Bronchial epithelial cell (primary cell): ENCODE results near the gene BICDL1. TPM values are rescaled to one million over a fixed set of nuclear protein-coding genes. Genes with fewer than 3 reads are reported as not detected.

Experiments
- DNase-seq: peaks from one replicate; pipeline ENCODE4 v3.0.0-alpha.2; 2010; ENCODE audit warnings: low read depth
- FAIRE-seq: peaks from 2 replicates; lab custom pipeline; 2011; peaks lifted over from hg19 to GRCh38; lab: Jason Lieb, UNC
- H3K27me3 ChIP-seq: 2 replicates; pipeline ENCODE4 v1.5.1; 2011; ENCODE audit warnings: low read length; ENCODE audit not compliant: control insufficient read depth, insufficient read depth
- H3K36me3 ChIP-seq: 2 replicates; pipeline ENCODE4 v1.5.1; 2011; ENCODE audit warnings: low read length; ENCODE audit not compliant: control insufficient read depth, insufficient read depth
- H3K4me3 ChIP-seq: 2 replicates; pipeline ENCODE4 v1.5.1; 2011; ENCODE audit warnings: mild to moderate bottlenecking, low read depth, low read length, control low read depth
- total RNA-seq: library from RNA; depleted of rRNA; stranded (reverse); fragments of >200 nt; gene quantifications from 2 replicates; pipeline ENCODE4 v1.2.1, GENCODE V29; 2014
- TF ChIP-seq, protein P1 (sequence below): IDR thresholded peaks from 2 replicates; pipeline ENCODE4 v1.5.1; 2011; ENCODE audit warnings: mild to moderate bottlenecking, moderate library complexity, low read length, control low read depth, inconsistent platforms; ENCODE audit not compliant: insufficient read depth, severe bottlenecking

The BICDL1 gene
- total RNA-seq, 1 donor from 2014 or later = 10.8 TPM

DNA sequence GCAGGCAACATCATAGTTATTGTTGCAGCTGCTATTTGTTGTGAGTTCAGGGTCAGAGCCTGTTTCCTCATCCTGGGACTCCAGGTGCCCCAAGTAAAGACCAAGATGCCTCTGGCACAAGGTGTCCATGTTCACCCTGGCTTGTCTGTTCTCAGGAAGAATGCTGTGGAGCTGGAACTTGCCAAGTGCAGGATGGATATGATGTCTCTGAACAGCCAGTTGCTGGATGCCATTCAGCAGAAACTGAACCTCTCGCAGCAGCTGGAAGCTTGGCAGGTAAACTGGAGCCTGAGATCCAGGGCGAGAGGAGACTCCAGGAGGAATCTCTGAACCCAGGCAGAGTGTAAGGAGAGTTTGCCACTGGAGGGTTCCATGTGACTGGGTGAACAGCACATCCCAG lies 100.8 kb downstream of the BICDL1 start:
- no peak for DNase-seq
- no peak for FAIRE-seq
- TF ChIP-seq, protein P1, sequence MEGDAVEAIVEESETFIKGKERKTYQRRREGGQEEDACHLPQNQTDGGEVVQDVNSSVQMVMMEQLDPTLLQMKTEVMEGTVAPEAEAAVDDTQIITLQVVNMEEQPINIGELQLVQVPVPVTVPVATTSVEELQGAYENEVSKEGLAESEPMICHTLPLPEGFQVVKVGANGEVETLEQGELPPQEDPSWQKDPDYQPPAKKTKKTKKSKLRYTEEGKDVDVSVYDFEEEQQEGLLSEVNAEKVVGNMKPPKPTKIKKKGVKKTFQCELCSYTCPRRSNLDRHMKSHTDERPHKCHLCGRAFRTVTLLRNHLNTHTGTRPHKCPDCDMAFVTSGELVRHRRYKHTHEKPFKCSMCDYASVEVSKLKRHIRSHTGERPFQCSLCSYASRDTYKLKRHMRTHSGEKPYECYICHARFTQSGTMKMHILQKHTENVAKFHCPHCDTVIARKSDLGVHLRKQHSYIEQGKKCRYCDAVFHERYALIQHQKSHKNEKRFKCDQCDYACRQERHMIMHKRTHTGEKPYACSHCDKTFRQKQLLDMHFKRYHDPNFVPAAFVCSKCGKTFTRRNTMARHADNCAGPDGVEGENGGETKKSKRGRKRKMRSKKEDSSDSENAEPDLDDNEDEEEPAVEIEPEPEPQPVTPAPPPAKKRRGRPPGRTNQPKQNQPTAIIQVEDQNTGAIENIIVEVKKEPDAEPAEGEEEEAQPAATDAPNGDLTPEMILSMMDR = no peak
- peaks cover 13% of the 10 kb centered on the region for H3K36me3 ChIP-seq
- no peak overlapping the region for H3K4me3 ChIP-seq
- H3K27me3 ChIP-seq = no peaks in the 10 kb centered on the region

DNA sequence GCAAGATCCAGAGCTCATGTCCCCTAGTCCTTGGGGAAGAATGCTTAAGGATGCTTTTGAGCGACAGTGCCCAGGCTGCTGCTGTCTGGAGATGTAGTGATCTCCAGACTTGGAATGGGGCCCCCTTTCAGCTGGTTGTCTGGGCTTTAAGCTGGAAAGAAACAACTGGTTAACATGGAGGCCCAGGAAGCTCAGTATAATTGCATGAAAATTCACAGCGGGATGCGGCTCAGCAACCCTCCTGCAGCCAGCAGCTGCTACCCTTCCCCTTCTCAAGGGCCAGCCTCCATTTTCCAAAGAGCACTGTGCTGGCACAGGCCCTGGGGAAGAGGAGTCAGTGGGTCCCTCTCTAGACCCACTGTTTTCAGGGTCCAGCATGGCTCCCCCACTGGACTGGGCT lies 101.2 kb downstream of the BICDL1 start:
- FAIRE-seq (no peak), DNase-seq (no peak)
- TF ChIP-seq, protein P1 = no peak
- Histone ChIP-seq H3K36me3 (peaks cover 14% of the 10 kb centered on the region), H3K27me3 (no peaks in the 10 kb centered on the region), H3K4me3 (no peak overlapping the region)

DNA sequence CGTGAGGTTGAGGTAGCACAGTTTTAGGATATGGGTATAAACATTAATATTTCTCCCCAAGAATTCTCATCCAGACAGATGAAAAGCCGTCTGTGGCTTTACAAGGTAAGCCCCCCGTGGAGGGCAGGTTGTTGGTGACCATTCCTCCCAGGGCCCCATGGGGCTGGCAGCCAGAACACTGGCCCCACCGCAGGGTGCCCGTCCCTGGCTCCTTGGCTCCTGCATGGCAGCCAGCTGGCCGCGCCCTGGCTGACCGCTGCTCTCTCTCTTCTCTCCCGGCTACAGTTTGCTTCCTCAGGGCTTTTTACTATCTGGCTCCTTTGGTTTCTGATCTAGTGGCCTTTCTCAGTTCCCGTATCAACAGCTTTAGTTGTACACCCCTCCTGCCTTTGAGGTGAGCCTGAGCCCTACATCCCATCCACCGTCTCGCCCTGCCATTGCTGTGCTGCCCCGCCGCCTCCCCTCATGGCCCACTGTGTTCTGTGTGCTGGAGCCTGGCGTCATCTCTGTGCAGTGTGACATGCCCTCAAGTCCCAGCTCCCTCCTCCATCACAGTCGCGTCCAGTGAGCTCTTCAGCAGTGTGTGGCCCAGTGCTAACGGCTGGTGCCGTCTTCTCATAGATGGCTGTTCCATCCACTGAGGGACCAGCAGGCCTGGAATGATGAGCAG lies 101.7 kb downstream of the BICDL1 start:
- TF ChIP-seq, protein P1 = no peak
- Histone ChIP-seq H3K27me3 (no peaks in the 10 kb centered on the region), H3K36me3 (peaks cover 14% of the 10 kb centered on the region), H3K4me3 (no peak overlapping the region)
- no peak for DNase-seq
- FAIRE-seq = no peak

DNA sequence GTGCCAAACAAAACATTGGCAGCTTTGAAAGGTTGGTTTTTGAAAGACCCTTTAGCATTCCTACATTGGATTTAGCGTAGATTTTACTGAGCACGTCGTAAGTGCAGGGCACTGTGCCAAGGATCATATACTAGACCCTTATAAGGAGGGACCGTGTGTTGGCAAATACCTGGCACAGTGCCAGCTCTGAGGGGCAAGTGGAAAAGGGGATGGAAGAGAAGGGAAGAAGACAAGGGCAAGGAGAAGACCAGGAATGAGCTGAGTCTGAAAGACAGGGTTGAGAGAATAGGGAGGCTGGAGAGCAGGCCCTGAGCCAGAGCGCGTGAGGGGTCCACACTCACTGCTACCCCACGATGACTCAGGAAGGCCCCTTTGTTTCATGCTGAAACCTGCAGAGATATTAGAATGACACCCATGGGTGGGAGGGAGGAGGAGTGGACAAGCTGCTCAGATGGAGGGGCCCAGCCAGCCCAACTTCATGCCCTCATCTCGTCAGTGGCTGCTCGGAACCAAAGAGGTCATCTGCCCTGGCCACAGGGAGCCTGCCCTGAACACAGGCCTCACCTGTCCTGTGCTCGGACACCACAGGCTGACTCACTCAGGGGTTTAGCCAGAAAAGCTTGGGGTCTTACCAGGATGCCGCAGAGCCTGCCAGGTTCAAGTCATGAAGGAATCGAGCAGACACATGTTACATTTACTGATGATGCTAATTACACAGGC lies 102.5 kb downstream of the BICDL1 start:
- no peaks in the 10 kb centered on the region for H3K27me3 ChIP-seq
- FAIRE-seq = no peak
- no peak overlapping the region for H3K4me3 ChIP-seq
- TF ChIP-seq, protein P1 = no peak
- peaks cover 15% of the 10 kb centered on the region for H3K36me3 ChIP-seq
- no peak for DNase-seq

DNA sequence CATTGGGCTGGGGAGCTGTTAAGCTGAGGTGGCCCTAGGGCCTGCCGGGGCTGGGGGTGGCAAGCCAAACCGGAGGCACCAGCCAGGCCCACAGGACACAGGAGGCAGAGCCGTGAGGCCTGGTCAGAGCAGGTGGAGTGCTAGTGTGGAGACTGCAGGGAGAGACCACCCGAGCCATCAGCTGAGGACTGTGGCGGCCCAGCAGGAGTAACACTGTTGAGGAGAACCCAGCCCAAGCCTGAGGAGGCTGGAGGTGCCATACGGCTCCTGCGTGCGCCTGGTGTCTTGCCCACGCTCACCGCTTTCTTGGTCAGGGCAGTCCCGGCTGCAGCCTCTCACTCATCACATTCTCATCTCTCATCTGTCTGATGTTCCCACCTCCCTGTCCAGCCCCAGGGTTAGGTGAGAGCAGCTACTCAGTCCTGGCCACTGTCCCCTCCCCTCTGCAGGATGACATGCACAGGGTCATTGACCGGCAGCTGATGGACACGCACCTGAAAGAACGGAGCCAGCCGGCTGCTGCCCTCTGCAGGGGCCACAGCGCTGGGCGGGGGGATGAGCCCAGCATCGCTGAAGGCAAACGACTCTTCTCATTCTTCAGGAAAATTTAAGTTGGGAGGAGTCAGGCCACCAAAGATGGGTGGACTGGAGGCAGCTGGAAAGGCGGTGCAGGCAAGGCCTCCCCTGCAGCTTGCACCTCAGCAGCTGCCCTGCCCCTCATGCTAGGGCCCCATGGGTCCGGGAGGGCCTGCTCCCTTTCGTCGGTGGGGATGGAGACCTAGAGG lies 103.7 kb downstream of the BICDL1 start:
- FAIRE-seq (no peak), DNase-seq (no peak)
- Histone ChIP-seq H3K36me3 (peaks cover 17% of the 10 kb centered on the region), H3K4me3 (no peak overlapping the region), H3K27me3 (no peaks in the 10 kb centered on the region)
- TF ChIP-seq, protein P1 = no peak
